ENCODE data around the gene GMCL1.

Gene GMCL1

GRCh38 chr2:69918401-69918800, 88.9 kb downstream of the GMCL1 start:
- Histone ChIP-seq H3K9me3 (ENCODE audit: low read length) (no peaks in the 10 kb centered on the region), H3F3A (ENCODE audit: insufficient read depth, low read length) (no peaks in the 10 kb centered on the region), H3K79me2 (ENCODE audit: insufficient read depth, low read length) (peaks cover 4% of the 10 kb centered on the region; the same call in 1 of the 2 replicates), H3K9me2 (ENCODE audit: low read depth, low read length) (no peaks in the 10 kb centered on the region), H3K4me1 (ENCODE audit: insufficient read depth, low read length, severe bottlenecking) (peaks cover 43% of the 10 kb centered on the region), H3K27me3 (ENCODE audit: insufficient read depth, low read length) (no peaks in the 10 kb centered on the region), H3K4me2 (ENCODE audit: low read length) (peak overlapping the region; percentile 3; the same call in 1 of the 2 replicates), H3K27ac (ENCODE audit: low read depth, low read length, poor library complexity, severe bottlenecking) (no peak overlapping the region), H4K20me1 (ENCODE audit: insufficient read depth, low read length) (no peaks in the 10 kb centered on the region), H3K4me3 (ENCODE audit: low read depth, low read length, poor library complexity, severe bottlenecking) (no peak overlapping the region), H3K36me3 (ENCODE audit: insufficient read depth, low read length) (peaks cover 50% of the 10 kb centered on the region), H3K9ac (ENCODE audit: low read length) (no peak overlapping the region; the same call in 1 of the 2 replicates), H2AFZ (ENCODE audit: low read length) (no peak overlapping the region)
- TF ChIP-seq EZH2 (IDR thresholded peaks at IDR 0.05; ENCODE audit: borderline replicate concordance, low read length): no peak
- no peak for TF ChIP-seq CTCF (IDR thresholded peaks at IDR 0.05; ENCODE audit: low read length)

- Histone ChIP-seq H3K27me3 (ENCODE audit: insufficient read depth, low read length) (no peaks in the 10 kb centered on the region), H3K4me3 (ENCODE audit: low read depth, low read length, poor library complexity, severe bottlenecking) (no peak overlapping the region), H3K79me2 (ENCODE audit: insufficient read depth, low read length) (no peaks in the 10 kb centered on the region), H3F3A (ENCODE audit: insufficient read depth, low read length) (no peaks in the 10 kb centered on the region), H3K9me3 (ENCODE audit: low read length) (no peaks in the 10 kb centered on the region), H3K9me2 (ENCODE audit: low read depth, low read length) (no peaks in the 10 kb centered on the region), H3K4me1 (ENCODE audit: insufficient read depth, low read length, severe bottlenecking) (peaks cover 8% of the 10 kb centered on the region), H3K4me2 (ENCODE audit: low read length) (no peak overlapping the region), H3K27ac (ENCODE audit: low read depth, low read length, poor library complexity, severe bottlenecking) (no peak overlapping the region), H2AFZ (ENCODE audit: low read length) (no peak overlapping the region), H4K20me1 (ENCODE audit: insufficient read depth, low read length) (no peaks in the 10 kb centered on the region), H3K9ac (ENCODE audit: low read length) (no peak overlapping the region), H3K36me3 (ENCODE audit: insufficient read depth, low read length) (peaks cover 63% of the 10 kb centered on the region)
- TF ChIP-seq CTCF (IDR thresholded peaks at IDR 0.05; ENCODE audit: low read length) (no peak), EZH2 (IDR thresholded peaks at IDR 0.05; ENCODE audit: borderline replicate concordance, low read length) (no peak)
Measured at GRCh38 chr2:69923116-69923515, 93.7 kb downstream of the GMCL1 start.

GRCh38 chr2:69926849-69927515, 97.5 kb downstream of the GMCL1 start:
- Histone ChIP-seq H3F3A (ENCODE audit: insufficient read depth, low read length) (no peaks in the 10 kb centered on the region), H3K79me2 (ENCODE audit: insufficient read depth, low read length) (no peaks in the 10 kb centered on the region), H3K9ac (ENCODE audit: low read length) (no peak overlapping the region), H3K4me2 (ENCODE audit: low read length) (no peak overlapping the region), H3K27me3 (ENCODE audit: insufficient read depth, low read length) (no peaks in the 10 kb centered on the region), H3K9me3 (ENCODE audit: low read length) (no peaks in the 10 kb centered on the region), H3K9me2 (ENCODE audit: low read depth, low read length) (no peaks in the 10 kb centered on the region), H2AFZ (ENCODE audit: low read length) (no peak overlapping the region), H3K36me3 (ENCODE audit: insufficient read depth, low read length) (peaks cover 50% of the 10 kb centered on the region), H3K4me1 (ENCODE audit: insufficient read depth, low read length, severe bottlenecking) (no peaks in the 10 kb centered on the region), H3K27ac (ENCODE audit: low read depth, low read length, poor library complexity, severe bottlenecking) (no peak overlapping the region), H4K20me1 (ENCODE audit: insufficient read depth, low read length) (no peaks in the 10 kb centered on the region), H3K4me3 (ENCODE audit: low read depth, low read length, poor library complexity, severe bottlenecking) (no peak overlapping the region)
- no peak for TF ChIP-seq EZH2 (IDR thresholded peaks at IDR 0.05; ENCODE audit: borderline replicate concordance, low read length)
